Effector memory CD4-positive, alpha-beta T cell (primary cell): ENCODE results near the gene FIGNL2.
A peak's percentile ranks its signal among the peaks of the same experiment; 100 is the strongest.

Experiments used
- DNase-seq, 3 donors: peaks; one replicate each; pipeline ENCODE4 v3.0.0-alpha.2; 2020
- H3K27ac ChIP-seq: 2 replicates; pipeline ENCODE4 v1.7.0; 2013; ENCODE audit warnings: mild to moderate bottlenecking, low read length, moderate library complexity; ENCODE audit not compliant: insufficient read depth, poor library complexity, severe bottlenecking
- H3K27me3 ChIP-seq: replicated peaks from 2 replicates; pipeline ENCODE4 v1.7.0; 2013; ENCODE audit warnings: mild to moderate bottlenecking, low read length; ENCODE audit not compliant: insufficient read depth, control insufficient read depth, poor library complexity, severe bottlenecking
- H3K36me3 ChIP-seq: 2 replicates; pipeline ENCODE4 v1.7.0; 2013; ENCODE audit warnings: mild to moderate bottlenecking, low read length, moderate library complexity; ENCODE audit not compliant: control insufficient read depth, insufficient read depth
- H3K4me1 ChIP-seq: 2 replicates; pipeline ENCODE4 v1.7.0; 2013; ENCODE audit warnings: low read length, mild to moderate bottlenecking; ENCODE audit not compliant: control insufficient read depth, insufficient read depth, poor library complexity, severe bottlenecking
- H3K4me3 ChIP-seq: 2 replicates; pipeline ENCODE4 v1.7.0; 2013; ENCODE audit warnings: low read length, low read depth, mild to moderate bottlenecking; ENCODE audit not compliant: insufficient read depth, poor library complexity, severe bottlenecking
- H3K9me3 ChIP-seq: 2 replicates; pipeline ENCODE4 v1.7.0; 2013; ENCODE audit warnings: mild to moderate bottlenecking, low read length, moderate library complexity; ENCODE audit not compliant: control insufficient read depth

FIGNL2 gene

GRCh38 chr12:51867371-51867770 lies 18.9 kb upstream of the FIGNL2 start:
- no peak overlapping the region for H3K4me3 ChIP-seq
- H3K9me3 ChIP-seq, result no peaks in the 10 kb centered on the region
- peaks cover 14% of the 10 kb centered on the region for H3K4me1 ChIP-seq
- DNase-seq, result no peak
- H3K27me3 ChIP-seq, result peaks cover 35% of the 10 kb centered on the region
- H3K27ac ChIP-seq, result no peak overlapping the region
- H3K36me3 ChIP-seq, result no peaks in the 10 kb centered on the region

- Histone ChIP-seq H3K27ac (no peak overlapping the region), H3K27me3 (peaks cover 37% of the 10 kb centered on the region), H3K4me3 (no peak overlapping the region), H3K36me3 (no peaks in the 10 kb centered on the region), H3K9me3 (no peaks in the 10 kb centered on the region), H3K4me1 (peaks cover 14% of the 10 kb centered on the region)
- no peak for DNase-seq
Observed at GRCh38 chr12:51866762-51867161, 18.2 kb upstream of the FIGNL2 start.

DNA sequence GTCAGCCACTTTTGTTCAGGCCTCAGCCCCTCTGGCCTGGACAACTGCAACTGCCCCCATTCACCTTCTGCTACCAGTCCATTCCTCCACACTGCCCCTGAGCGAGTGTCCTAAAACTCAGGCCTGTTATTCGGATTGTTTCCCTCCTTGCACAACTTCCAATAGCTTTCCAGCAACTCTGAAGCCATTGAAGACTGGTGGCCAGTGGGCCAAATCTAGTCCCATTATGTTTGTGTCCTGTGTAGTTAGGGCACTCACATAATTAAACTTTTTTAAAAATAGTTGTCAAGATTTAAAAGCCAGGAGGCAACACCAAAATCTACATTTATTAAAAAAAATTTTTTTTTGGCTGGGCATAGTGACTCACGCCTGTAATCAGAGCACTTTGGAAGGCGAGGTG lies 17.8 kb upstream of the FIGNL2 start:
- Histone ChIP-seq H3K27ac (no peak overlapping the region), H3K36me3 (no peaks in the 10 kb centered on the region), H3K4me1 (peaks cover 14% of the 10 kb centered on the region), H3K27me3 (peaks cover 37% of the 10 kb centered on the region), H3K9me3 (no peaks in the 10 kb centered on the region), H3K4me3 (no peak overlapping the region)
- no peak for DNase-seq

- peaks cover 37% of the 10 kb centered on the region for H3K27me3 ChIP-seq
- H3K4me1 ChIP-seq, result peaks cover 14% of the 10 kb centered on the region
Observed at GRCh38 chr12:51865757-51866270, 17.3 kb upstream of the FIGNL2 start.

DNA sequence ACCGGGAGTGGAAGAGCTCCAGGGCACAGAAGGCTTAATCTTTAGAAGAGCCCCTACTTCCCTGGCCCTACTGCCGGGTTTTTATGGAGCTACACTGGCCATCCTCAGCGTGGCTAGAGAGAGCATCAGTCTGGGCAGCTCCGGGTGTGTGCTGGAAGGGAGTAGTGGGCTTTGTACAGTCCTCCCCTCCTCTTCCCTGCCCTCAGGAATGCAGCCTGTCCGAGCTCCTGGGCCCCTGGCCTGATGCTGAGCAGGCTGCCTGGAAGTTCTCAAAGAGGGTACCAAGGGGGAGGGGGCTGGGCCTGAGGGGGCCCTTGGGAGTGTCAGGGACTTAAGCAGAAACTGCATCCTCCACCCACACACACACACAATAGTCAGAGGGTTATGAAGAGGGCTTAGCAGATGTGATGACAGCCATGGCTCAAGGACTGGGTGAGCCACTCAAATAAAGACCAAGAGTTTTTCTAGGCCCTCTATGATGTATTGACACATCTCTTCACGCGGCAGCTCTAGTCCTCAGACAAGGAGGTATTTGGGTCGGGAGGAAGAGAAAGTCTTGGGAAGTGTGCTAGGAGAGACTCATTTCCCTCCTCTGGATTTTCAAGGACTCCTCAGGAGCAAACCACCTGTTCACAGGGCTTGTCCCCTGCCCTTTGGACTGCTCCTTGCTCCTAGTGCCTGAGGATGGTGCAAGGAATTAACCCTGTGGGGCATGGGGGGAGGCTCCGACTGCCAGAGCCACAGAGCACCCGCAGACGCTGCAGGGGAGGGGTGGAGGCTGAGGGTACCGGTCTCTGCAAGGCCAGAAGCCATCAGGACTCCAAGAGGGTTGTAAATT lies 16.5 kb upstream of the FIGNL2 start:
- DNase-seq, result no peak
- H3K4me3 ChIP-seq, result no peak overlapping the region
- H3K27me3 ChIP-seq, result peaks cover 37% of the 10 kb centered on the region
- no peaks in the 10 kb centered on the region for H3K36me3 ChIP-seq
- H3K27ac ChIP-seq, result no peak overlapping the region
- peaks cover 14% of the 10 kb centered on the region for H3K4me1 ChIP-seq
- H3K9me3 ChIP-seq, result no peaks in the 10 kb centered on the region

More at GRCh38 chr12:51865757-51866270, 17.3 kb upstream of the FIGNL2 start:
- Histone ChIP-seq H3K27ac (no peak overlapping the region), H3K4me3 (no peak overlapping the region), H3K36me3 (no peaks in the 10 kb centered on the region), H3K9me3 (no peaks in the 10 kb centered on the region)
- no peak for DNase-seq

GRCh38 chr12:51863933-51864832 lies 15.7 kb upstream of the FIGNL2 start:
- H3K27me3 ChIP-seq, result peaks cover 35% of the 10 kb centered on the region
- DNase-seq, result no peak
- H3K27ac ChIP-seq, result no peak overlapping the region
- peak overlapping the region; percentile 34 for H3K4me3 ChIP-seq
- peaks cover 14% of the 10 kb centered on the region for H3K4me1 ChIP-seq
- H3K9me3 ChIP-seq, result no peaks in the 10 kb centered on the region
- H3K36me3 ChIP-seq, result no peaks in the 10 kb centered on the region

GRCh38 chr12:51863363-51863932 lies 14.9 kb upstream of the FIGNL2 start:
- DNase-seq, result no peak
- Histone ChIP-seq H3K36me3 (no peaks in the 10 kb centered on the region), H3K27me3 (peaks cover 30% of the 10 kb centered on the region), H3K9me3 (no peaks in the 10 kb centered on the region), H3K4me1 (peaks cover 10% of the 10 kb centered on the region), H3K4me3 (peak overlapping the region; percentile 34), H3K27ac (no peak overlapping the region)

GRCh38 chr12:51862947-51863346 lies 14.4 kb upstream of the FIGNL2 start:
- no peaks in the 10 kb centered on the region for H3K36me3 ChIP-seq
- H3K4me3 ChIP-seq, result no peak overlapping the region
- H3K4me1 ChIP-seq, result peaks cover 10% of the 10 kb centered on the region
- H3K9me3 ChIP-seq, result no peaks in the 10 kb centered on the region
- no peak overlapping the region for H3K27ac ChIP-seq
- H3K27me3 ChIP-seq, result peaks cover 30% of the 10 kb centered on the region
- DNase-seq, result no peak

DNA sequence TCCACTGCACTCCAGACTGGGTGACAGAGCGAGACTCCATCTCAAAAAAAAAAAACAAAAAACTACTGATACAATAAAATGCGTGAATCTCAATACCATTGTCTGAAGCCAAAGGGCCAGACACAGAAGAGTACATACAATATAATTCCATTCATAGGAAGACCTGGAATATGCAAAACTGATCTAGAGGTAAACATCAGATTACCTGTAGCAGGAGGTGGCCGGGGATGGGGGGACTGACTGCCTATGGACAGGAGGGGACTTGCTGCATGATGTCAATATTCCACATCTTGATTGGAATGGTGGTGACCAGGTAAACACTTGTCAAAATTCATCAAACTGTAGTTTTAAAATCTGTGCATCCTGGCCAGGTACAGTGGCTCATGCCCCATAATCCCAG lies 12.5 kb upstream of the FIGNL2 start:
- peaks cover 10% of the 10 kb centered on the region for H3K4me1 ChIP-seq
- H3K27ac ChIP-seq, result no peak overlapping the region
- H3K36me3 ChIP-seq, result no peaks in the 10 kb centered on the region
- no peak for DNase-seq
- no peak overlapping the region for H3K4me3 ChIP-seq
- no peaks in the 10 kb centered on the region for H3K9me3 ChIP-seq
- H3K27me3 ChIP-seq, result peaks cover 29% of the 10 kb centered on the region
